ENCODE measurements around the gene ROBO1.
"Not testable (repeated sequence)": the region's sequence is repeated elsewhere in the genome, so short reads cannot be mapped to it uniquely, and the experiment has no call there.

ROBO1 gene

DNA sequence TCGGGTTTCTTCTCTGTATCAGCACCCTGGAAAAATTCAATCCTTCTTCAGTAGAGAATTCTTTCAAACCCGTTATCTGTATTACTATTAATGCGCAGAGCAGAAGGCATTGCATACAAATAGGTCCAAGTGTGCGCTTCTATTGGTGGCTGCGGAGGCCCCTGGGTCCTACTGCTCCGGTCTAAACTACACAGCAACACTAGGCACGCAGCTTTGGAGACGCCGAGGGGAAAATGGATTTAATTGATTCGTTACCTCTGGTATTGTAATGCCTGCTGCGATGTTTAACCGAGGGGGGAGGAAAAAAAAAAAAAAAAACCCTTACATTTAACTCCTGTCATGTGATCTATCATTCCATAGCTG lies at the start of gene ROBO1:
Gene ROBO1, minus strand, starts transcription at position 94 of the 363 bp plus-strand sequence.
- DNase-seq: no peak

GRCh38 chr3:79817224-79817623 lies 49.4 kb upstream of the ROBO1 start:
- no peak for DNase-seq

DNA sequence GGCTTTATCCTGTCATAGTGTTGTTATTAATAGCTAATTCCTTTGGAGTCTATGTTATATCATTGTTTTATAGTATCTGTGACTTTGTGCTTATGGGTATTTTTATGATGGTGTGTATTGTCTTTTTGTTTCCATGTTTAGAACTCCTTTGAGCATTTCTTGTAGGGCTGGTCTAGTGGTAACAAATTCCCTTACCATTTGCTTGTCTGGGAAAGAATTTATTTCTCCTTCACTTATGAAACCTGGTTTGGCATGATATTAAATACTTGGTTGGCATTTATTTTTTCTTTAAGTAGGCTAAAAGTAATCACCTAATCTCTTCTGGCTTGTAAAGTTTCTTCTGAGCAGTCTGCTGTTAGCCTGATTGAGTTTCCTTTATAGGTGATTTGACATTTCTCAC lies 47.7 kb upstream of the ROBO1 start:
- no peak for DNase-seq

GRCh38 chr3:79810581-79810980 lies 42.8 kb upstream of the ROBO1 start:
- DNase-seq: no peak

DNA sequence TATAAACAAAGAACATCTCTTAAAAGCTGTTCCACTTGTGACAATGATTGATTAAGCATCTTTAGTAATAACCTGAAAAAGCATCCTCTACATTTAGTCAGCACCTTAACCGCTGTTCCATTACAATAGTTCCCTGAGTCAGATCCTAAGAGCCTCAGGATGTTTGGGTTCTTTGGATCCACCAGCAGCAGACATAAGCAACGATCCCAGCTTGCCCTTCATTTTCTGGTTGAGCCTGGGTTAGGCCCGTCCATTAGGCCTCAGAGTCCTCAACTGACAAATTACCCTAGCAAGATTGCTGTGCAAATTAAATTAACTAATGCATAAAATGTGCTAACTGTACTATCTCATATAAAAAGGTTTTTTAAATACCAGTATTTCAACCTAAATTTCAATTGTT lies 42.3 kb upstream of the ROBO1 start:
- no peak for DNase-seq

- DNase-seq: no peak
These were observed 41.3 kb upstream of the ROBO1 start for GRCh38 chr3:79809106-79809505.

GRCh38 chr3:79808515-79808914 lies 40.7 kb upstream of the ROBO1 start:
- no peak for DNase-seq

DNA sequence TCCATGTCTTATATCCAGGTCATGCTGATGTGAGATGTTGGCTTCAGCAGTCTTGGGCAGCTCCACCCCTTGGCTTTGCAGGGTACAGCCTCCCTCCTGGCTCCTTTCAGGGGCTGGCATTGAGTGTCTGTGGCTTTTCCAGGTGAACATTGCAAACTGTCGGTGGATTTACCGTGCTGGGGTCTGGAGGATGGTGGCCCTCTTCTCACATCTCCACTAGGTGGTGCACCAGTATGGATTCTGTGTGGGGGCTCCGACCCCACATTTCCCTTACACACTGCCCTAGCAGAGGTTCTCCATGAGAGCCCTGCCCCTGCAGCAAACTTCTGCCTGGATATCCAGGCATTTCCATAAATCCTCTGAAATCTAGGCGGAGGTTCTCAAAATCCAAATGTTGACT lies 22.4 kb upstream of the ROBO1 start:
- DNase-seq: not testable (repeated sequence)

DNA sequence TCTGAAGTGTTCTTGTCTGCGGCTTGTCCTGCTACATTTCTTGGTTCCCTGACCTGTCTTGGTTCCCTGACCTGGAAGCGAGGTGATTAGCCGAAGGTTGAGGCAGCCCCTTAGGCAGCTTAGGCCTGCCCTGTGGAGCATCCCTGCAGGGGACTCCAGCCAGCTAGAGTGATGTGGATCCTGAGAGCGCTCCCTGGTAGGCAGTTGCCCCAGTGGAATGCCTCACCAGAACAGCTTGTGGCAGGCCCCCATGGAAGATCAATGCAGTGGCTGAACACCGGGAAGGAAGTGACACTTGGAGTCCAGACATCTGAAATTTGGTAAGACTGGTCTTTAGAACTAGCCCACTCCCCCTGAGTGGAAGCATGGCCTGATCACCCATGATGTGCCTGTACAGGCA lies 5.5 kb upstream of the ROBO1 start:
- no peak for DNase-seq

GRCh38 chr3:79769229-79769628 lies 1.4 kb upstream of the ROBO1 start:
- no peak for DNase-seq

GRCh38 chr3:79767194-79767904 lies 449 bp downstream of the ROBO1 start:
- DNase-seq: no peak

DNA sequence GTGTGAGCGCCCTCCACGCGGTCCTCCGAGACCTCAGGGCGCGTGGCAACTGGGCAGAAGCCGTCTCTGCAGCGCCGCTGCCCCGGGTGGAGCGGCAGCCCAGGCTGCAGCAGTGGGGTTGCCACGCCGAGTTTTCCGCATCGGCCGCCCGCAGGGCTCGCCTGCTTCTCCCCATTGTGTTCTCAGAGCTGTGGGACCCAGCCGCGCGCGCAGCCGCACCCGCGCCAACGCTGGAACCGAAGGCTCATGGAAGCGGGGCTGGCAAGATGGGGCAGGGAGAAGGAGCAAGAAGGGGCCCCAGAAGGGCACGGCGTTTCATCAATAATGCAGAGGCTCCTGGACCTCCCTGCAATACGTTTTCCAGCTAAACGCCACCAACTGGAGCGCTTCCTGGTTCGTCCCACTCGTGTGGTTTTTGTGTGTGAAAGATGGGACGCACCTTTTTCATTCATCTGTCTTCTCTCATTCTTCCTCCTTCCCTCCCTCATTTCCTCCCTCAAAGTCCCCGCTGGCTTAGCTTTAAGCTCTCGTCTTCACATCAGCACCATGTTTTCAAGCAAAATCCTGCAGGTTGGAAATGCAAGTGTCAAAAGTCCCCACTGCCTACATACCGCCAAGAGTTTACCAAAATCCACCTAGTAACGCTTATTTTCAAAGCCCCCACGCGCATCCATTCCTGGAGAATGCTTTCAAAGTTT lies 1.2 kb downstream of the ROBO1 start:
- no peak for DNase-seq

- DNase-seq: no peak
These were observed 1.9 kb downstream of the ROBO1 start for GRCh38 chr3:79765911-79766310.

DNA sequence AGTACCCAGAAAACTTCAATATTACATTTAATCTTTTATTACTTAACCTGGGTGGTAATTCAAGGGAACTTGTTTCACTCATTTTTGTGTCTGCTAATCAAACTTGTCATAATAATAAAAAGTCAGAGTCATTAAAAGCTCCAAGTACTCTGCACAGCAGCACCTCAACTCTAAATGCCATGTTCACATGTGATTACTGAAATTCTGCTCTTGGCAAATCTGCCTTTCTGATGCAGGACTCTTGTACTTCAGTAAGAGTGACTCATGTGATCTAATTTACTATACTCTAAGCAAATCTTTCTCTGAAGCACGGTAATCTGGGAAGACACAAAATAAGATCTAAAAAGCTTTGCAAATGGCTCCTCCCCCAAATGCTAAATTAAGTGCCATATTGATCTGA lies 6.4 kb downstream of the ROBO1 start:
- DNase-seq: no peak

DNA sequence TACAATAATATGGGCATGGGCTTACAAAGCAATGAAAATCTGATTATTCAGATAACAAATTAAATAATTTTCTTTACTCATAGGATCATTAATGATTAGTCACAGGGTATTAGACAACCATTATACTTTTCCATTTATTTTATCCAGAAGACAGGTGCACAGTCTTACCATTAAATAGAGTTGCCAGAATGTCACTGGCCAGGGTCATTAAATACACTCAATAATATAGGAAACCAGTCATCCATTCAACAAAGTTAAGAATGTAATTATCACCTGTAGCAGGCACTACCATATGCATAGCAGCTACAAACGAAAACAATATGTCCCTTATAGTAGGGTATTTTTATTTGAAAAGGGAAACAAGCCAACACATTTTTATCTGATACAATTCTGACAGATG lies 16.1 kb downstream of the ROBO1 start:
- no peak for DNase-seq

- no peak for DNase-seq
These were observed 30.3 kb downstream of the ROBO1 start for GRCh38 chr3:79737530-79737929.

DNA sequence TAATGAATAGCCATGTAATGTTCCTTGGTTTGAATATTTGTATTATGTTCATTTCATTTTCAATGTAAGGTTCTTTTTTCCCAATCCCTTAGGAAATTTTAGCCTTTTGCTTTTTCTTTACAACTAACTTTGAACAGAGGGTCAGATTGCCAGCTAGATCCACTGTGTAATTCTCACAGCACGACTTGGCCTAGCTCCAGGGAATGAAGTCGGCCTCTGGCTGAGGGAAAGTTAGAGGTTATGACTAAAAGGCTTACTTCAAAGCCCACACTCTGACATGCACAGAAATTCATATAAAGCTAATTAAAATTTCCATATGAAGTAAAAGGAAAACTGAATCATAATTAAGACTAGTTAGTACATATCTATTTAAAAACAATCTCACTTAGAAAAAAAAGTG lies 38.7 kb downstream of the ROBO1 start:
- DNase-seq: no peak

GRCh38 chr3:79726786-79727185 lies 41.0 kb downstream of the ROBO1 start:
- no peak for DNase-seq

DNA sequence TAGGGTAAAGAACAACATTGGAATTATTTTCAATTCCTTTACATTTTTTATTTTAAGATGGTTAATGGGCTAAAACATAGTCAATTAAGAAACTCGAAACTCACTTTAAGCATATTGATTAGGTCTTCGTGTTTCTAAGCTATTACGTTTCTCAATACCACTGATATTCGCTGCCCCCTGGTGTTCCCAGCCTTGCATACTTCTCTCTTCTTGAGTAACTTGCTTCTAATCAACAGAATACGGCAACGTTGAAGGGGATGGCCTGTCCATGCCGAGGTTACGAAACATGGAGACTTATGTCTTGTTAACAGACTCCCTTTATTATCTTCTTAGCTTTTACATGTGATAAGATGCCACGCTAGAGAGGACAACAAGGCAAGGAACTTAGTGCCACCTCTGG lies 43.6 kb downstream of the ROBO1 start:
- DNase-seq: no peak

- DNase-seq: no peak
These were observed 77.7 kb downstream of the ROBO1 start for GRCh38 chr3:79690072-79690471.

DNA sequence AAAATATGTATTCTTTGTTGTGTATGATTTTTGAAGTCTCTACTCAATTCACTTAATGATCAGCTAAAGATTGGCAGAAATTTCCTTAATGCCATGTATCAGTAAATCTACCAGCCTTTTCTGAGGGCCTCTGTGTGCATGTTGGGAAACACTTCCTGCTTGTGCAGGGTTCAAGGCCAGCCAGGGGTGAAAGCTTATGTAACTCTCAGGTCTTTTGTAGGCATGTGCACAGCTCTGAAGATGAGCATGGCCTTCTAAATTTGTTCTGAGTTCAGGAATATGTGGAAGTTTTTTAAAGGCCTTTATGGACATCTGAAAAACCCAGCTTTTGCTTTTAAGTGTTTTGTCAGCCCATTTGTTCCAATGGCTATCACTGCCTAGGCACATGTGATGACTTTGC lies 82.7 kb downstream of the ROBO1 start:
- no peak for DNase-seq

DNA sequence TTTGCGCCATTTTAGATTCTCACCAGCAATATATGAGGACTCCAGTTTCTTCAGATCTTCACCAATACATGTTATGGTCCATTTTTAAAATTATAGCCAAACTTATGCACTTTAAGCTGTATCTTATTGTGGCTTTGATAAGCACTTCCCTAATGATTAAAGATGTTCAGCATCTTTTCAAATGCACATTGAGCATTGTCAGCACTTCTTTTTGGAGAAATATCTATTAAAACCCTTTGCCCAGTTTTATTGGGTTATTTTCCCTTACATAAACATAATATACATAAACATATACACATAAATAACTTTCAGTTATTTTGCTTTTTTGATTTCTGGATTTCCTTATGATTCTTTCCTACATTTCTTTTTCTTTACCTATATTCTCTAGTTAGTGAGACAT lies 83.8 kb downstream of the ROBO1 start:
- no peak for DNase-seq

DNA sequence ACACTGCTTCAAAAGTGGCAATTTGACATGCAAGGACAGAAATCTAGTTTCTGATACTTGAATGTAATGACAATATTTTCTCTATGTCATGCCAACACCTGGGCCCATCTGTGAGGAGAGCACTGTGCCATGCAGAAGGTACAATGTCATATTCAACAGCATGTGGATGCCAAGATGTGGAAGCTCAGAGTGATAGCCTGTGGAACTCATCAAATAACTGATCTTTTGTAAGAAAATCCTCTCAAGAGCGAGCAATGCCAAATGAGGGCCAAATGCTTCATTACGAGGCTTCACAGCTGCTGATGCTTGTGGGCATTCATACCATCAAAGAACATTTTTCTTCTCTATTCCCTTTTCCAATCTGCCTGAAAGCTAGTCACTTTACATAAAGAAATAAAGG lies 95.1 kb downstream of the ROBO1 start:
- no peak for DNase-seq

GRCh38 chr3:79672075-79672474 lies 95.7 kb downstream of the ROBO1 start:
- no peak for DNase-seq

- no peak for DNase-seq
These were observed 97.6 kb downstream of the ROBO1 start for GRCh38 chr3:79670178-79670577.
